Keratinocyte (primary cell): Measurements from ENCODE around the gene AGTRAP. TPM values are rescaled to one million over a fixed set of nuclear protein-coding genes. Genes with fewer than 3 reads are reported as not detected.
A peak's percentile ranks its signal among the peaks of the same experiment; 100 is the strongest.

Source experiments
- DNase-seq: peaks from one replicate; pipeline ENCODE4 v3.0.0-alpha.2; 2011; ENCODE audit warnings: low read depth, missing footprints, low spot score
- FAIRE-seq: peaks from 2 replicates; lab custom pipeline; 2011; peaks lifted over from hg19 to GRCh38; lab: Jason Lieb, UNC
- H2AFZ ChIP-seq: 2 replicates; pipeline ENCODE4 v1.6.0; 2012; ENCODE audit warnings: low read length, control low read depth, inconsistent platforms; ENCODE audit not compliant: control insufficient read depth
- H3K27ac ChIP-seq: 2 replicates; pipeline ENCODE4 v1.5.1; 2011; ENCODE audit warnings: low read length; ENCODE audit not compliant: control insufficient read depth, insufficient read depth
- H3K27me3 ChIP-seq: 3 replicates; pipeline ENCODE4 v1.6.0; 2011; ENCODE audit warnings: low read length; ENCODE audit not compliant: control insufficient read depth, insufficient read depth; ENCODE audit errors: extremely low read depth
- H3K36me3 ChIP-seq, 2 experiments: 2 replicates in 1 of 2; 3 replicates in 1 of 2; pipeline ENCODE4 v1.5.1; 2011; ENCODE audit warnings: low read length in 2 of 2, mild to moderate bottlenecking in 1 of 2; ENCODE audit not compliant: control insufficient read depth in 2 of 2, insufficient read depth in 2 of 2; ENCODE audit errors: extremely low read depth in 1 of 2
- H3K4me1 ChIP-seq: 3 replicates; pipeline ENCODE4 v1.5.1; 2011; ENCODE audit warnings: low read length; ENCODE audit not compliant: control insufficient read depth, insufficient read depth; ENCODE audit errors: extremely low read depth
- H3K4me2 ChIP-seq: 3 replicates; pipeline ENCODE4 v1.6.0; 2011; ENCODE audit warnings: low read depth, low read length; ENCODE audit not compliant: control insufficient read depth, insufficient read depth; ENCODE audit errors: extremely low read depth
- H3K4me3 ChIP-seq, 3 experiments: fragments of 200-600 bp in 1 of 3; sonication (generic) in 1 of 3; 2 replicates in 2 of 3; 3 replicates in 1 of 3; pipeline ENCODE4 v1.5.1; 2011 to 2016; ENCODE audit warnings: low read length in 3 of 3, mild to moderate bottlenecking in 3 of 3, control low read depth in 2 of 3, inconsistent platforms in 1 of 3, low read depth in 1 of 3, mixed read lengths in 1 of 3, mixed run types in 1 of 3, moderate library complexity in 1 of 3; ENCODE audit not compliant: control insufficient read depth in 2 of 3, insufficient read depth in 2 of 3; ENCODE audit errors: extremely low read depth in 1 of 3
- H3K79me2 ChIP-seq: 2 replicates; pipeline ENCODE4 v1.6.0; 2012; ENCODE audit warnings: low read length; ENCODE audit not compliant: control insufficient read depth, insufficient read depth
- H3K9ac ChIP-seq: 3 replicates; pipeline ENCODE4 v1.6.0; 2011; ENCODE audit warnings: low read length; ENCODE audit not compliant: control insufficient read depth, insufficient read depth; ENCODE audit errors: extremely low read depth
- H3K9me1 ChIP-seq: 3 replicates; pipeline ENCODE4 v1.6.0; 2011; ENCODE audit warnings: low read length; ENCODE audit not compliant: control insufficient read depth, insufficient read depth; ENCODE audit errors: extremely low read depth
- H3K9me3 ChIP-seq: 2 replicates; pipeline ENCODE4 v1.5.1; 2012; ENCODE audit warnings: low read depth, low read length; ENCODE audit not compliant: control insufficient read depth
- H4K20me1 ChIP-seq: 3 replicates; pipeline ENCODE4 v1.6.0; 2011; ENCODE audit warnings: low read length; ENCODE audit not compliant: control insufficient read depth, insufficient read depth; ENCODE audit errors: extremely low read depth
- CTCF ChIP-seq, 3 experiments: IDR thresholded peaks in 1 of 3; conservative IDR thresholded peaks in 1 of 3; optimal IDR thresholded peaks in 1 of 3; 2 replicates in 2 of 3; 3 replicates in 1 of 3; pipeline versions ENCODE3 to v1.5.1; 2011; ENCODE audit warnings: low read length in 3 of 3, mild to moderate bottlenecking in 3 of 3, moderate library complexity in 2 of 3, control low read depth in 1 of 3, inconsistent platforms in 1 of 3; ENCODE audit not compliant: insufficient read depth in 2 of 3; ENCODE audit errors: extremely low read depth in 1 of 3
- EZH2 ChIP-seq: IDR thresholded peaks from one replicate; pipeline ENCODE4 v1.6.1; 2012; ENCODE audit warnings: inconsistent platforms, mild to moderate bottlenecking, low read length, moderate library complexity
- dilution Hi-C: fragments of 300-500 bp; cut with MboI; formaldehyde crosslinking; loops from one replicate; pipeline ENCODE4 v1.7.0; 2020; ENCODE audit warnings: low sequenced_read_pairs; ENCODE audit not compliant: extremely low pct_ligation_motif_present
- polyA plus RNA-seq, 5 experiments: library from polyadenylated mRNA; depleted of rRNA in 3 of 5; stranded (reverse) in 3 of 5; stranded (forward) in 1 of 5; unstranded in 1 of 5; fragments of >200 nt; gene quantifications; 1 replicate in 1 of 5; 2 replicates in 3 of 5; 3 replicates in 1 of 5; pipeline versions ENCODE4 v1.2.1 to v1.2.3, GENCODE V29; 2011 to 2012; ENCODE audit warnings: missing spikeins in 2 of 5, low read depth in 1 of 5, low replicate concordance in 1 of 5

Gene AGTRAP
- polyA plus RNA-seq, 1 donor (not counting 4 experiments of a cell fraction or from before 2014, with no cell fraction given) = 36.7 TPM

DNA sequence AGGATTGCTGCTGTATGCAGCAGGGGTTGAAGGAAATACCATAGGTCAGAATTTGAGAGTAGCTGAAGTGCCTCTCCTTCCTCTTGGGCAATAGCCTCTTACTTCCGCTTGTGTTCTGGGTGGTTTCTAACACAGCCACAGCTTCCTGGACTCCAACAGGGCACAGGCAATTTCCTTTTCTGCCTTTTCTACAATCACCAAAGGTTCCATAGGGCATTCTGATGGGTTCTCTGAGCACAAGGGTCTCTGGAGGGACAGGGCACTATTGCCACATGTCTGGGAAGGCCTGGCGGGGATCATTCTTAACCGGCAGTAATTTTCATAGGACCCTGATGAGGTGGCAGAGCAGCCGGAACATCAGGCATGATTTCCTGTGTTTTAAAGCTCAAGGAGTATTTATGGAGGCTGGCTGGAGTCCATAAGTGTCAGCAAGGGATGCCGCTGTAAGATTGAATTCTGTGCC is 5.5 kb upstream of the AGTRAP start:
- Histone ChIP-seq H3K9me1 (peaks cover 3% of the 10 kb centered on the region), H3K4me2 (peak overlapping the region; percentile 54), H3K4me3 (no peak overlapping the region), H3K4me1 (peaks cover 20% of the 10 kb centered on the region), H4K20me1 (no peaks in the 10 kb centered on the region), H3K79me2 (no peaks in the 10 kb centered on the region), H3K27ac (no peak overlapping the region), H3K36me3 (no peaks in the 10 kb centered on the region), H3K27me3 (no peaks in the 10 kb centered on the region), H3K9me3 (no peaks in the 10 kb centered on the region), H3K9ac (no peak overlapping the region), H2AFZ (no peak overlapping the region)
- TF ChIP-seq EZH2 = no peak
- TF ChIP-seq CTCF (optimal IDR thresholded peaks at IDR 0.05 in 1 of 3, IDR thresholded peaks at IDR 0.05 in 1 of 3, conservative IDR thresholded peaks at IDR 0.05 in 1 of 3; ENCODE audit: extremely low read depth in 1 of 3, insufficient read depth in 2 of 3, low read length in 3 of 3) = no peak
- no peak for DNase-seq
- dilution Hi-C loops = no loop called here
- FAIRE-seq = no peak

DNA sequence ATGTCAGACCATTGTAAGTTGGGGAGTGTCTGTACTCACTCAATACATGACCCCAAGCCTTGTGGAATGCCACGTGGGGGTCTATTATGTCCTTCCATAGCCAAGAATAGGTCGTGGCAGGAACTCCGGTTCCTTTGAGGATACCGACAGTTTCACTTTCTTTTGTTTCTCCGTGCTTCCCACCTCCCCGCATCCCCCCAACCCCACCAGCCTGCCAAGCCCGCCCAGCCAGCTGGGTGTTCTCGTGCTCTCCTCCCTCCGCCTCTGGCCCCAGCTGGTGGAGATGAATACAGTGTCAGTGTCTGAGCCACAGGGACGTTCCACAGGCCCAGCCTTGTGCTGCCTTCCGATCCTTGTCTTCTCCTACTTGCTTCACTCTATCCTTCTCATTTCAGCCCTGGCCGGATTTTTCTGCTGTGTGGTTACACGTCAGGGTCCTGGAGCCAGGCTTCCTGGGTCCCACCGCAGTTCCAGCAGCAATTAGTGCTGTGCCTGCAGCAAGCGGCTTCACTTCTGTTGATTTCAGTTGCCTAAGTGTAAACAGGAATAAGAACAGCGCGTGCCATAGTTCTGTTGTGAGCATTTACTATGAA is 4.1 kb upstream of the AGTRAP start:
- H3K79me2 ChIP-seq = no peaks in the 10 kb centered on the region
- H3K4me2 ChIP-seq = peak overlapping the region; percentile 92
- DNase-seq (no peak), FAIRE-seq (no peak)
- H3K4me1 ChIP-seq = peaks cover 24% of the 10 kb centered on the region
- peak overlapping the region; percentile 43 for H3K27ac ChIP-seq
- no peaks in the 10 kb centered on the region for H3K36me3 ChIP-seq
- peak overlapping the region; percentile 92 for H2AFZ ChIP-seq
- peak overlapping the region; percentile 62 for H3K9ac ChIP-seq
- H3K9me3 ChIP-seq = no peaks in the 10 kb centered on the region
- H3K9me1 ChIP-seq = peaks cover 3% of the 10 kb centered on the region
- no peaks in the 10 kb centered on the region for H4K20me1 ChIP-seq
- H3K4me3 ChIP-seq = peak overlapping the region in 2 of 3 experiments; percentile 35 to 67
- H3K27me3 ChIP-seq = no peaks in the 10 kb centered on the region
- TF ChIP-seq EZH2 = no peak
- no peak for TF ChIP-seq CTCF (optimal IDR thresholded peaks at IDR 0.05 in 1 of 3, IDR thresholded peaks at IDR 0.05 in 1 of 3, conservative IDR thresholded peaks at IDR 0.05 in 1 of 3; ENCODE audit: extremely low read depth in 1 of 3, insufficient read depth in 2 of 3, low read length in 3 of 3)
- dilution Hi-C loops = no loop called here
